CD4-positive, alpha-beta T cell treated with Interleukin-12 subunit alpha and Interleukin-12 subunit beta, for 1 hour (primary cell): ENCODE data around the gene PTPN23.

ENCODE experiments used
- DNase-seq: peaks from one replicate; pipeline ENCODE4 v3.0.0-alpha.2; 2020

PTPN23 gene

GRCh38 chr3:47421741-47422649 is 41.2 kb downstream of the PTPN23 start:
- no peak for DNase-seq

DNA sequence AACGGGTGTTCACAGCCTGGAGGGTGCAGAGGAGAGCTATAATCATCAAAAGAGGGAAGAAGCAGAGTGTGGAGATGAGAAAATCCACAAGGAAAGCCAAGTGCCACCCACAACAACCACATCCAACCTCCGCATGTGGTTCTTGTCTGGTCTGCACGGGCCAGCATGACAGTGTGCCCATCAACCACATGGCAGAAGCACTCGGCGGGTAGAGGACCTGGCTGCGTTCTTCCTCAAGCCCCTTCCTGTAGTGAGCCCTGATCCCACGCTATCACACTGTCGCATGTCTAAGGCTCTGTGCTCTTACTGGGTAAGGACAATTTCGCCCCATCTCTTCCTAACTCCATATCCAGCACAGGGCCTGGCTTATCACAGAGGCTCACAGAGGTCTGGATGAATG is 41.9 kb downstream of the PTPN23 start:
- no peak for DNase-seq

GRCh38 chr3:47423548-47424145 is 42.8 kb downstream of the PTPN23 start:
- no peak for DNase-seq

- no peak for DNase-seq
Measured at GRCh38 chr3:47424434-47425382, 43.9 kb downstream of the PTPN23 start.

GRCh38 chr3:47425383-47425778 is 44.6 kb downstream of the PTPN23 start:
- no peak for DNase-seq

DNA sequence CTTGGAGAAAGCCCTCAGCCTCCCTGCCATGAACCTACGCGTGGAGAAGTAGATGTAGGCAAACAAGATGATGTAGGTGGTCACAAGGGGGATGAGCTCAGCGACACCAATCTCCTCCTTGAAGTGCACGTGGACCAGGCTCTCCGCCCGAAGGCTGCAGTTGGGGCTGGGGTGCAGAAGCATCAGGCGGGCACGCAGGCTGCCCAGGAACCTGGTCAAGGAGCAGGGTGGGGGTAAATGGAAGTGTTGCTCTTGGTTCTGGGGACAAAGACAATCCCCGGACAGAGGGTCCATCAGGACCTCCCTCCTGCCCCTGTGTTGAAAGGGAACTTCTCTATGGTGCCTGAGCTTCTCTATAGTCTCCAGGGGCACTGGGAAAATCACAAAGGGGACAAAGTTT is 45.1 kb downstream of the PTPN23 start:
- DNase-seq, result no peak

DNA sequence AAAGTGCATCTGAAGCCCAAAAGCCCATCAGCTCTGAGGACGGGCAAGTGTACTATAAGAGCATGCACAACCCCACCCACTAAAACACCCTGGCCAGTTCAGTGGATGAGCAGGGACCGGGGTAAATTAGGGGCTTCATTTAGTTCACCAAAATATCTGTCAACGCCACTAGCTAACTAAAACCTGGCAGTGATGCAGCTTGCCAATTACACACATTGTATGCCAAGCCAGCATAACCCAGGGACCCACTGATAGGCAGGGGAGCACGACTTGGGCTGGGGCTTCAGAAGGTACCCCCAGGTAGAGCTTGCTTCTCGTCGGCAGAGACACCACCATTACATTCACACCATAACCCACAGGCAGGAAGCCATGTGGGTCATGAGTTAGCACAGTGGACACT is 47.0 kb downstream of the PTPN23 start:
- DNase-seq, result no peak

- no peak for DNase-seq
Measured at GRCh38 chr3:47428662-47429061, 47.8 kb downstream of the PTPN23 start.

DNA sequence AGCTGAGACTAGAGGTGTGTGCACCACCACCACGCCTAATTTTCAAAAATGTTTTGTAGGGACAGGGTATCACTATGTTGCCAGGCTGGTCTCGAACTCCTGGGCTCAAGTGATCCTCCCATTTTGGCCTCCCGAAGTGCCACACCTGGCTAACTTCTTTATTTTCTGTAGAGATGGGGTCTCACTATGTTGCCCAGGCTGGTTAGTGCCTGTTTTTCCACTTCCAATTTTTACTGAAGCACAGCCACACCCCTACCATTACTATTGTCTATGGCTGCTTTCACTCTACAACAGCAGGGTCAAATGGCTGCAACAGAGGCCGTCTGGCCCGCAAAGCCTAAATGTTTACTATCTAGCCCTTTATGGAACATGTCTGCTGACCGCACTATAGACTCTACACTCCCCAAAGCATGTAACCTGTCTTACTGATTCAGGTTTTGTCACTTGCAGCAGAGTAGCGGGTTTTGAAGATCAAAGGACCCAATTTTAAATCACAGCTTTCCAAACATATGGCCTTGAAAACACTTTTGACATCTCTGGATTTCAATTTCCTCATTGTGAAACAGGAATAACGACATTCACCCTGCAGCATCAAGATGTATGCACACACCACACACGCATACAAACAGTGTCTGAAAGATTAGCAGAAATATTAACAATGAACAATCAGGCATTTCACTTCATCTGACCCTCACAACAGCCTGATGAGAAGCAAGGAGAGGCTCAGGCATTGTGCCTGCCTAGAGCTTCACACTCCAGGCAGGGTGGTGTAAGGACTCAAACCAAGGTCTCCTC is 48.9 kb downstream of the PTPN23 start:
- DNase-seq, result no peak

DNA sequence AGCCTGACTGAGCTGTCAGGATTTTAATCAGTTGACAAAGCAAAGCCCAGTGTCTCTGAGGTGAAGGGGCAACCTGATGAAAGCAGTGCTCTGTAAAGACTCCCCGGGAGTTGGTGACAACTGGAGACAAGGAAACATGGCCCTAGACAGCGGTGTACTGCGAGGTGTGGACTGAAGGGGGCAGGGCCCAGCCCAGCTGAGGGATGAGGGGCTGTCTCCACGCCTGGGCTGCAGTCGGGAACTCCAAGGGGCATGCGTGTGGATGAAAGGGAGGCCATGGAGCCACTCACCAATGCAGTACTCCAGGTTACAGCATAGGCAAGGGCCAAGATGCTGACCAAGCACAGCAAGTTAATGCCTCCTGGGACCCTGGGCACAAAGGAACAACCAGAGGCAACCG is 49.8 kb downstream of the PTPN23 start:
- DNase-seq, result no peak

DNA sequence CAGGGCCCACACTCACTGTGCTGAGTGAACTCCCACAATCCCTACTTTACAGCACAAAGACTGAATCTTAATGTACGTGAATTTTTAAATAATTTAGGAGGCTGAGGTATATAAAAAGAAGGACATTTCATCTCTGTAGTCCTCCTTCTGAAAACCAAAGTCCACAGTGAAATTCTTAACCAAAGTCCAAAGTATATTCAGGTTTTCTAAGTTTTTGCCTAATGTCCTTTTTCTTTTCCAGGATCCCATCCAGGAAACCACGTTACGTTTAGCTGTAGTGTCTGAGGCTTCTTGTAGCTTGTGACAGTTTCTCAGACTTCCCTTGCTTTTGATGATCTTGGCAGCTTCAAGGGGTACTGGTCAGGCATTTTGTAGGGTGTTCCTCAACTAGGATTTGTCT is 50.4 kb downstream of the PTPN23 start:
- no peak for DNase-seq

DNA sequence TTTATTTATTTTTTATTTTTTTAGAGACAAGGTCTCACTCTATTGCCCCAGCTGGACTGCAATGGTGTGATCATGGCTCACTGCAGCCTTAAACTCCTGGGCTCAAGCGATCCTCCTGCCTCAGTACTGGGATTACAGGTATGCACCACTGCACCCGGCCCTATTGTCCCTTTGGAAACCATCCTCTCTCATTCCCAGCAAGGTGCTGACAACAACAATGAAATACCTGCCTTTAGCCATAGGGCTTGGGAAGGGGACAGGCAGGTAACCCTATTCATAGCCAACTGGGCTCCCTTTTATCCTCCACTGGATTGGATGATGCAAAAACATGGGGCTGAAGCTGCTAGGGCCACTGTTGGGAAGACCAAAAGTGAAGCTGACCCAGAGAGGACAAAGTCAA is 51.9 kb downstream of the PTPN23 start:
- no peak for DNase-seq

GRCh38 chr3:47433796-47434195 is 53.0 kb downstream of the PTPN23 start:
- DNase-seq, result no peak

DNA sequence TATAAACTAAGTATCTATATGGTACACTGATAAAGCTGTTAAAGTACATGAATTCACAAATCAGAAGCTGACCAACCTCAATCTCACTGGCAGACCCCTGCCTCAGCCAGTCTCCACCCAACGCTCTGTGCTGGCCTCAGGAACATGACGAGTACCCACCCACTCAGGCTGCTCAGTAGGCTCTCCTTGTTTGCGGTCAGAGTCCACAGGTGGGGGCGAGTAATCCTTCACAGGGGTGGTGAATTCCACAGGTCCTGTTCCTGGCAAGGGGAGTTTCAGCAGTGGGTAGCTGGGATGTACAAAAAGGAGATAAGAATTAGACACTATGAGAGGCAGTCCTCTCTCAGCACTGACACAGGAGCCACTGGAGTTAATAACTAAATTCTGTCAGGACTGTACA is 54.0 kb downstream of the PTPN23 start:
- DNase-seq, result no peak

DNA sequence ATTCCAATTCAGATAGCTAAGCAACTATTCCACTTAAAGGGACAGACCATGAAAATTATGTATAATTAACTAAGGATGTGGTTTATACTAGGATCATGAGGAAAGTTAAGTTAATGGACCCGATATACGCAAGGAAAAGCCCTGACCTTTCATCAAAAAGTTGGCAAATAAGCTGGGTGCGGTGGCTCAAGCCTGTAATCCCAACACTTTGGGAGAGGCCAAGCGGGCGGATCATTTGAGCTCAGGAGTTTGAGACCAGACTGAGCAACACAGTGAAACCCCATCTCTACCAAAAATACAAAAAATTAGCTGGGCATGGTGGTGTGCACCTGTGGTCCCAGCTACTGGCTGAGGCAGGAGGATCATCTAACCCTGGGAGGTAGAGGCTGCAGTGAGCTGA is 55.4 kb downstream of the PTPN23 start:
- DNase-seq, result no peak

DNA sequence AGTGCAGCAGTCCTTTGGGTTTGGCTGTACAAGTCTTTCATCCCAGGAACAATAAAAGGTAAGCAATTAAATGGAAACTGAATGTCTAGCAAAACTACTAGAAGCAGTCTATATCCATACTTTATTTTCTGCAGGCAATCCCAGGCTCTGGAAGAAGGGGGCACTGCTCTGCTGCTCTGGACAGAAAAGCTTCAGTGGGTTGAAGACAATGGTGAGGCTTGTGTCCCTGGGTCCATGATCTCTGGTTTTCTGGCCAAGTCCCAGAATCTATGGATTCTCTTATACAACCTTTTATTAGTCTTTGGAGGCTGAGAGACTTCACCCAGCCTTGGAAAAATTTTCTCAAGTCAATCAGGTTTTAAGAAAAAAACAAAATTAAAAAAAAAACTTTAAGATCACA is 59.3 kb downstream of the PTPN23 start:
- DNase-seq, result no peak

DNA sequence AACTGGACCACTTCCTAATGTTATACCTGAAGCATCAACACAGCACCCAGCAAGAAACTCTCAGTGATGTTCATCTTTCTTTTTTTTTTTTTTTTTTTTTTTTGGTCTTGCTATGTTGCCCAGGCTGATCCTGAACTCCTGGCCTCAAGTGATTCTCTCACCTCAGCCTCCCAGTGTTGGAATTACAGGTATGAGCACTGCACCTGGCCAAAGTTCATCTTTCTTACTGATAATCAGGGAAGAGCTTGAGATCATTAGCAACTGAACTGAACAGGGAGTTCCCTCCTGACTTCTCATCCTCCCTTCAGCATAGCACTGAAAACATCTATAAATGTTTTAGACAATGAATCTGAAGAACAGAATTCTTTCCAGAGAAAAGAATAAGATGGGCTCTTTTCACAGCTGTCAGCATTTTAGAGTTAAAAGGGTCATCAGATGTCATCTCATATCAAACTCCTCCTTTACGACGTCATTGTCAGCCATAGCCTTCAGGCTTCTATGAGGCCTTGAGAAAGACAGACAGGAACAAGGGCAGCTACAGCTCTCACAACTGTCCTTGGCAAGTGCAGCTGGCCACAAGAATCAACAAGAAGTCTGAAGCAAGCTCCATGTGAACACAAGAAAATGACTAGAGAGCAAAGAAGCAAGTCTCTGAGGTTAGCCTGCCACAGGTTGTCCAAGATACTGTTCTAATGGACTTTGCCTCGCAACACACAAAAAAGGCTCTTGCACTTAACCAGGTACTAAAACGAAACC is 61.2 kb downstream of the PTPN23 start:
- DNase-seq, result no peak

GRCh38 chr3:47443611-47443995 is 62.8 kb downstream of the PTPN23 start:
- no peak for DNase-seq

GRCh38 chr3:47444103-47444502 is 63.3 kb downstream of the PTPN23 start:
- DNase-seq, result no peak

GRCh38 chr3:47452453-47453215 is 71.8 kb downstream of the PTPN23 start:
- no peak for DNase-seq
